Panc1 (cell line): Measurements from ENCODE around the gene KRTAP10-2. TPM values are rescaled to one million over a fixed set of nuclear protein-coding genes. Genes with fewer than 3 reads are reported as not detected.

Source experiments
- ATAC-seq: fragments of 200-7000 bp; cut with Tn5 transposase; 2 replicates; pipeline ENCODE4 v1.9.1; 2020; ENCODE audit warnings: mild to moderate bottlenecking, moderate library complexity
- BruUV-seq: library from RNA; stranded (reverse); fragments of 400-500 nt; replicated peaks from 2 replicates; lab custom pipeline; 2021; lab: Mats Ljungman, UMichigan
- CTCF ChIA-PET: fragments of 300-600 bp; sonication (Branson Sonifier 250); formaldehyde crosslinking; loops from one replicate; lab custom pipeline; 2022; ENCODE audit warnings: antibody characterized with exemption; lab: Charles Lee
- POLR2A ChIA-PET: fragments of 300-600 bp; sonication (Branson Sonifier 250); formaldehyde crosslinking; loops from one replicate; lab custom pipeline; 2022; ENCODE audit warnings: antibody characterized with exemption; lab: Charles Lee
- DNase-seq: peaks from one replicate; pipeline ENCODE4 v3.0.0-alpha.2; 2010; ENCODE audit warnings: low read depth, low spot score
- H3K27ac ChIP-seq: 2 replicates; pipeline ENCODE4 v1.5.1; 2011; ENCODE audit warnings: mild to moderate bottlenecking, low read length, inconsistent platforms
- H3K27me3 ChIP-seq: fragments of 200-500 bp; sonication (Bioruptor generic); 2 replicates; pipeline ENCODE4 v1.6.0; 2014; ENCODE audit warnings: low read length, inconsistent platforms; ENCODE audit not compliant: control insufficient read depth, insufficient read depth
- H3K36me3 ChIP-seq: fragments of 200-500 bp; sonication (Bioruptor generic); 2 replicates; pipeline ENCODE4 v1.5.1; 2014; ENCODE audit warnings: inconsistent platforms, mild to moderate bottlenecking, low read length, moderate library complexity; ENCODE audit not compliant: control insufficient read depth, insufficient read depth
- H3K4me1 ChIP-seq: 2 replicates; pipeline ENCODE4 v1.5.1; 2011; ENCODE audit warnings: inconsistent platforms, mild to moderate bottlenecking, low read length, moderate library complexity; ENCODE audit not compliant: control insufficient read depth, insufficient read depth
- H3K4me3 ChIP-seq, 2 experiments: 2 replicates each; pipeline ENCODE4 v1.5.1; 2011 to 2012; ENCODE audit warnings: low read depth in 2 of 2, low read length in 2 of 2, mild to moderate bottlenecking in 2 of 2, inconsistent platforms in 1 of 2, moderate library complexity in 1 of 2
- H3K9me3 ChIP-seq: fragments of 200-500 bp; sonication (Bioruptor generic); 2 replicates; pipeline ENCODE4 v1.5.1; 2014; ENCODE audit warnings: low read depth, mild to moderate bottlenecking, inconsistent platforms, low read length, moderate library complexity; ENCODE audit not compliant: control insufficient read depth, insufficient read depth
- POLR2AphosphoS5 ChIP-seq: IDR thresholded peaks from 2 replicates; pipeline ENCODE4 v1.6.1; 2012; ENCODE audit warnings: mild to moderate bottlenecking, low read depth, low read length, moderate library complexity
- SIN3A ChIP-seq: IDR thresholded peaks from 2 replicates; pipeline ENCODE4 v1.6.1; 2012; ENCODE audit warnings: low read depth, mild to moderate bottlenecking, low read length, moderate library complexity, borderline replicate concordance; ENCODE audit not compliant: insufficient read depth
- TCF7L2 ChIP-seq: IDR thresholded peaks from 2 replicates; pipeline ENCODE4 v1.6.1; 2011; ENCODE audit warnings: mild to moderate bottlenecking, low read depth, low read length, inconsistent platforms
- in situ Hi-C: cut with HindIII; loops from 2 replicates; pipeline ENCODE4 v1.10.0; 2016; ENCODE audit warnings: low sequenced_read_pairs, low pct_unique_long_range_greater_than_20kb
- intact Hi-C: fragments of 100-400 bp; cut with micrococcal nuclease; formaldehyde crosslinking; loops from one replicate; pipeline ENCODE4 v1.10.0; 2022; ENCODE audit not compliant: unreplicated experiment
- total RNA-seq: library from RNA; stranded (reverse); gene quantifications from one replicate; pipeline ENCODE4 v1.2.1, GENCODE V29; 2021; ENCODE audit not compliant: unreplicated experiment
- TF ChIP-seq, protein P1 (sequence below), 2 experiments: IDR thresholded peaks; 2 replicates each; pipeline ENCODE4 v1.6.1; 2011 to 2012; ENCODE audit warnings: low read depth in 2 of 2, control low read depth in 1 of 2, low read length in 1 of 2, mild to moderate bottlenecking in 1 of 2, moderate library complexity in 1 of 2; ENCODE audit not compliant: insufficient read depth in 1 of 2
- TF ChIP-seq, protein P2 (sequence below): fragments of 450-650 bp; IDR thresholded peaks from 2 replicates; pipeline ENCODE4 v1.5.1; 2017; ENCODE audit warnings: mild to moderate bottlenecking

The KRTAP10-2 gene
- total RNA-seq, 1 experiment from 2014 or later, result not detected

DNA sequence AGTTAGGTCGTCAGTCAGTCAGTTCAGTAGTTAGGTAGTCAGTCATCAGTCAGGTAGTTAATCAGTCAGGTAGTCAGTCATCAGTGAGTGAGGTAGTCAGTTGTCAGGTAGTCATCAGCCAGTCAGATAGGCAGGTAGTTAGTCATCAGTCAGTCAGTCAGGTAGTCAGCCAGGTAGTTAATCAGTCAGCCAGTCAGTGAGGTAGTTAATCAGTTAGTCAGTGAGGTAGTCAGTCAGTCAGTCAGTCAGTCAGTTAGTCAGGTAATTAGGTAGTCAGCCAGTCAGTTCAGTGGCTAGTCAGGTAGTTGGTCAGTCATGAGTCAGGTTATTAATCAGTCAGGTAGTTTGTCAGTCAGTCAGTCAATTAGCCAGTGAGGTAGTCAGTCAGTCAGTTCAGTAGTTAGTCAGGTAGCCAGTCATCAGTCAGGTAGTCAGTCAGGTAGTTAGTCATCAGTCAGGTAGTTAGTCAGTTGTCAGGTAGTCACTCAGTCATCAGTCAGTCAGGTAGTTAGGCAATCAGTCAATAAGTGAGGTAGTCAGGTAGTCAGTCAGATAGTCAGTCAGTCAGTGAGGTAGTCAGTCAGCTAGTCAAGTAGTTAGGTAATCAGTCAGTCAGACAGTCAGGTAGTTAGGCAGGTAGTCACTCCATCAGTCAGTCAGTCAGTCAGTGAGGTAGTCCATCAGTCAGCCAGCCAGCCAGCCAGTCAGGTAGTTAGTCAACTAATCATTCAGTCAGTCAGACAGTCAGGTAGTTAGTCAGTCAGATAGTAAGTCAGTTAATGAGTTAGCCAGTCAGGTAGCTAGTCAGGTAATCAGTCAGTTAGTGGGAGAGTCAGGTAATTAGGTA, 27.5 kb downstream of the KRTAP10-2 start:
- no peak for ATAC-seq
- H3K27ac ChIP-seq, result no peak overlapping the region
- no TSS peak for BruUV-seq
- H3K27me3 ChIP-seq, result no peaks in the 10 kb centered on the region
- ChIA-PET CTCF (no interaction called here), POLR2A (no interaction called here)
- H3K4me3 ChIP-seq, result no peak overlapping the region
- no peak for TF ChIP-seq SIN3A
- TF ChIP-seq, protein P1, sequence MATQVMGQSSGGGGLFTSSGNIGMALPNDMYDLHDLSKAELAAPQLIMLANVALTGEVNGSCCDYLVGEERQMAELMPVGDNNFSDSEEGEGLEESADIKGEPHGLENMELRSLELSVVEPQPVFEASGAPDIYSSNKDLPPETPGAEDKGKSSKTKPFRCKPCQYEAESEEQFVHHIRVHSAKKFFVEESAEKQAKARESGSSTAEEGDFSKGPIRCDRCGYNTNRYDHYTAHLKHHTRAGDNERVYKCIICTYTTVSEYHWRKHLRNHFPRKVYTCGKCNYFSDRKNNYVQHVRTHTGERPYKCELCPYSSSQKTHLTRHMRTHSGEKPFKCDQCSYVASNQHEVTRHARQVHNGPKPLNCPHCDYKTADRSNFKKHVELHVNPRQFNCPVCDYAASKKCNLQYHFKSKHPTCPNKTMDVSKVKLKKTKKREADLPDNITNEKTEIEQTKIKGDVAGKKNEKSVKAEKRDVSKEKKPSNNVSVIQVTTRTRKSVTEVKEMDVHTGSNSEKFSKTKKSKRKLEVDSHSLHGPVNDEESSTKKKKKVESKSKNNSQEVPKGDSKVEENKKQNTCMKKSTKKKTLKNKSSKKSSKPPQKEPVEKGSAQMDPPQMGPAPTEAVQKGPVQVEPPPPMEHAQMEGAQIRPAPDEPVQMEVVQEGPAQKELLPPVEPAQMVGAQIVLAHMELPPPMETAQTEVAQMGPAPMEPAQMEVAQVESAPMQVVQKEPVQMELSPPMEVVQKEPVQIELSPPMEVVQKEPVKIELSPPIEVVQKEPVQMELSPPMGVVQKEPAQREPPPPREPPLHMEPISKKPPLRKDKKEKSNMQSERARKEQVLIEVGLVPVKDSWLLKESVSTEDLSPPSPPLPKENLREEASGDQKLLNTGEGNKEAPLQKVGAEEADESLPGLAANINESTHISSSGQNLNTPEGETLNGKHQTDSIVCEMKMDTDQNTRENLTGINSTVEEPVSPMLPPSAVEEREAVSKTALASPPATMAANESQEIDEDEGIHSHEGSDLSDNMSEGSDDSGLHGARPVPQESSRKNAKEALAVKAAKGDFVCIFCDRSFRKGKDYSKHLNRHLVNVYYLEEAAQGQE (IDR thresholded peaks at IDR 0.05; ENCODE audit: insufficient read depth in 1 of 2, low read depth in 2 of 2, low read length in 1 of 2), result no peak
- TF ChIP-seq, protein P2, sequence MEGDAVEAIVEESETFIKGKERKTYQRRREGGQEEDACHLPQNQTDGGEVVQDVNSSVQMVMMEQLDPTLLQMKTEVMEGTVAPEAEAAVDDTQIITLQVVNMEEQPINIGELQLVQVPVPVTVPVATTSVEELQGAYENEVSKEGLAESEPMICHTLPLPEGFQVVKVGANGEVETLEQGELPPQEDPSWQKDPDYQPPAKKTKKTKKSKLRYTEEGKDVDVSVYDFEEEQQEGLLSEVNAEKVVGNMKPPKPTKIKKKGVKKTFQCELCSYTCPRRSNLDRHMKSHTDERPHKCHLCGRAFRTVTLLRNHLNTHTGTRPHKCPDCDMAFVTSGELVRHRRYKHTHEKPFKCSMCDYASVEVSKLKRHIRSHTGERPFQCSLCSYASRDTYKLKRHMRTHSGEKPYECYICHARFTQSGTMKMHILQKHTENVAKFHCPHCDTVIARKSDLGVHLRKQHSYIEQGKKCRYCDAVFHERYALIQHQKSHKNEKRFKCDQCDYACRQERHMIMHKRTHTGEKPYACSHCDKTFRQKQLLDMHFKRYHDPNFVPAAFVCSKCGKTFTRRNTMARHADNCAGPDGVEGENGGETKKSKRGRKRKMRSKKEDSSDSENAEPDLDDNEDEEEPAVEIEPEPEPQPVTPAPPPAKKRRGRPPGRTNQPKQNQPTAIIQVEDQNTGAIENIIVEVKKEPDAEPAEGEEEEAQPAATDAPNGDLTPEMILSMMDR, result no peak
- TF ChIP-seq POLR2AphosphoS5, result no peak
- TF ChIP-seq TCF7L2, result no peak
- H3K4me1 ChIP-seq, result no peaks in the 10 kb centered on the region
- in situ Hi-C loops (no loop called here), intact Hi-C loops (no loop called here)
- no peaks in the 10 kb centered on the region for H3K9me3 ChIP-seq
- no peaks in the 10 kb centered on the region for H3K36me3 ChIP-seq
- no peak for DNase-seq

DNA sequence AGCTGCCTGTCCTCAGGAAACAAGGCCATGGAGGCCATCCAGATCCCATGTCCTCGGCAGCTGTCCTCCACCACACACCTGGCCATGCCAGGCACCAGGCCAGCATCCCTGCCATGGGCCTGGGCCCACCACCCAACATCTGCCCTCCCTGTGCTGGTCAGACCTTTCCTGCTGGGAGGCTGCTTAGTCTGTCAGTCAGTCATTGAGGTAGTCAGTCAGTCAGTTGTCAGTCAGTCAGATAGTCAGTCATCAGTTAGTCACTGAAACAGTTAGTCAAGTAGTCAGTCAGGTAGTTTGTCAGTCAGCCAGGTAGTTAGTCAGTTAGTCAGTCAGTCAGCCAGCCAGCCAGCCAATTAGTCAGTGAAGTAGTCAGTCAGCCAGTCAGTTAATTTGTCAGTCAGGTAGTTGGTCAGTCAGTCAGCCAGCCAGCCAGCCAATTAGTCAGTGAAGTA, 28.5 kb downstream of the KRTAP10-2 start:
- BruUV-seq, result no TSS peak
- intact Hi-C loops, result no loop called here

More for the DNA sequence above, 28.5 kb downstream of the KRTAP10-2 start:
- no peak overlapping the region for H3K4me3 ChIP-seq
- H3K36me3 ChIP-seq, result peaks cover 2% of the 10 kb centered on the region; the same call in 1 of the 2 replicates
- H3K4me1 ChIP-seq, result no peaks in the 10 kb centered on the region
- H3K9me3 ChIP-seq, result no peaks in the 10 kb centered on the region
- POLR2A ChIA-PET, result no interaction called here
- ATAC-seq, result no peak
- no peak for DNase-seq
- in situ Hi-C loops, result no loop called here
- no peaks in the 10 kb centered on the region for H3K27me3 ChIP-seq
- TF ChIP-seq, protein P1 (IDR thresholded peaks at IDR 0.05; ENCODE audit: insufficient read depth in 1 of 2, low read depth in 2 of 2, low read length in 1 of 2), result no peak
- TF ChIP-seq SIN3A, result no peak
- TF ChIP-seq, protein P2, result no peak
- no peak for TF ChIP-seq POLR2AphosphoS5
- TF ChIP-seq TCF7L2, result no peak
- no peak overlapping the region for H3K27ac ChIP-seq
- CTCF ChIA-PET, result interaction anchor here (0.6 kb wide), 1 partner anchor 219 kb away, joined by 3 read pairs; no protein-coding TSS in a partner anchor
